MCF 10A (cell line): ENCODE measurements around the gene SVIL. TPM values are rescaled to one million over a fixed set of nuclear protein-coding genes. Genes with fewer than 3 reads are reported as not detected.
"Not testable (repeated sequence)": the region's sequence is repeated elsewhere in the genome, so short reads cannot be mapped to it uniquely, and the experiment has no call there.

Experiments used
- BruUV-seq: library from RNA; stranded (reverse); fragments of 400-500 nt; replicated peaks from 2 replicates; lab custom pipeline; 2021; lab: Mats Ljungman, UMichigan
- CTCF ChIA-PET: fragments of 300-600 bp; sonication (Branson Sonifier 250); formaldehyde crosslinking; extraction: SDS; loops from one replicate; lab custom pipeline; 2021; ENCODE audit warnings: antibody characterized with exemption, inconsistent platforms; lab: Yijun Ruan, JAX
- POLR2A ChIA-PET: fragments of 300-600, 350-650 bp; sonication (Branson Sonifier 250); formaldehyde crosslinking; extraction: SDS; loops from one replicate; lab custom pipeline; 2020; ENCODE audit warnings: antibody characterized with exemption, inconsistent platforms; lab: Yijun Ruan, JAX
- DNase-seq: peaks from one replicate; pipeline ENCODE4 v3.0.0-alpha.2; 2018; ENCODE audit not compliant: unreplicated experiment
- H3K27ac Mint-ChIP-seq: one replicate; pipeline ENCODE4 v1.8.0; 2022; ENCODE audit warnings: mild to moderate bottlenecking, low read depth, mixed read lengths; ENCODE audit not compliant: unreplicated experiment
- H3K27me3 Mint-ChIP-seq: one replicate; pipeline ENCODE4 v1.8.0; 2022; ENCODE audit warnings: mixed read lengths; ENCODE audit not compliant: insufficient read depth, unreplicated experiment
- H3K36me3 Mint-ChIP-seq: one replicate; pipeline ENCODE4 v1.8.0; 2022; ENCODE audit warnings: mild to moderate bottlenecking, moderate library complexity, mixed read lengths; ENCODE audit not compliant: insufficient read depth, unreplicated experiment
- H3K4me1 Mint-ChIP-seq: one replicate; pipeline ENCODE4 v1.8.0; 2022; ENCODE audit warnings: mixed read lengths; ENCODE audit not compliant: insufficient read depth, unreplicated experiment
- H3K4me3 Mint-ChIP-seq: one replicate; pipeline ENCODE4 v1.8.0; 2022; ENCODE audit warnings: mild to moderate bottlenecking, moderate library complexity, mixed read lengths; ENCODE audit not compliant: unreplicated experiment
- H3K9me3 Mint-ChIP-seq: one replicate; pipeline ENCODE4 v1.8.0; 2022; ENCODE audit warnings: mixed read lengths; ENCODE audit not compliant: unreplicated experiment
- CTCF ChIP-seq: fragments of 200-600 bp; IDR thresholded peaks from one replicate; pipeline ENCODE4 v1.8.0; 2022; ENCODE audit warnings: antibody characterized with exemption, mild to moderate bottlenecking; ENCODE audit not compliant: unreplicated experiment
- intact Hi-C: fragments of 100-400 bp; cut with micrococcal nuclease; formaldehyde crosslinking; loops from 2 replicates; pipeline ENCODE4 v1.14.1; 2022
- total RNA-seq: library from RNA; stranded (reverse); gene quantifications from 2 replicates; pipeline ENCODE4 v1.2.3, GENCODE V29; 2022

The SVIL gene
- total RNA-seq, 1 experiment from 2014 or later = 43.3 TPM

- BruUV-seq, H3K4me3 Mint-ChIP-seq: not testable (repeated sequence)
- CTCF ChIA-PET = interaction anchor here (0.7 kb wide), 1 partner anchor 162 kb away, joined by 3 read pairs; no protein-coding TSS in a partner anchor
Measured at GRCh38 chr10:29587102-29587749, 47.5 kb downstream of the SVIL start.

GRCh38 chr10:29586509-29586908, 48.3 kb downstream of the SVIL start:
- Mint-ChIP-seq H3K4me1 (peaks cover 26% of the 10 kb centered on the region), H3K27ac (no peak overlapping the region), H3K4me3 (no peak overlapping the region), H3K36me3 (peaks cover 20% of the 10 kb centered on the region), H3K27me3 (no peaks in the 10 kb centered on the region), H3K9me3 (no peaks in the 10 kb centered on the region)
- intact Hi-C loops = no loop called here
- no peak for DNase-seq
- BruUV-seq = no TSS peak
- CTCF ChIA-PET = no interaction called here
- no peak for TF ChIP-seq CTCF
- POLR2A ChIA-PET = no interaction called here

More at GRCh38 chr10:29587102-29587749, 47.5 kb downstream of the SVIL start:
- DNase-seq, intact Hi-C loops, H3K9me3 Mint-ChIP-seq, H3K27me3 Mint-ChIP-seq, H3K27ac Mint-ChIP-seq: not testable (repeated sequence)
- H3K4me1 Mint-ChIP-seq = peaks cover 25% of the 10 kb centered on the region
- peaks cover 19% of the 10 kb centered on the region for H3K36me3 Mint-ChIP-seq
- POLR2A ChIA-PET = interaction anchor here (0.6 kb wide), 1 partner anchor 59 kb away, joined by 3 read pairs; no protein-coding TSS in a partner anchor

GRCh38 chr10:29585488-29585976, 49.2 kb downstream of the SVIL start:
- no peak overlapping the region for H3K27ac Mint-ChIP-seq
- no peaks in the 10 kb centered on the region for H3K9me3 Mint-ChIP-seq
- intact Hi-C loops = no loop called here
- H3K4me1 Mint-ChIP-seq = peaks cover 19% of the 10 kb centered on the region
- no peaks in the 10 kb centered on the region for H3K27me3 Mint-ChIP-seq
- TF ChIP-seq CTCF = no peak
- peaks cover 27% of the 10 kb centered on the region for H3K36me3 Mint-ChIP-seq
- CTCF ChIA-PET = no interaction called here
- no peak for DNase-seq
- POLR2A ChIA-PET = no interaction called here
- H3K4me3 Mint-ChIP-seq = no peak overlapping the region
- BruUV-seq = no TSS peak

GRCh38 chr10:29584436-29584835, 50.3 kb downstream of the SVIL start:
- Mint-ChIP-seq H3K36me3 (peaks cover 27% of the 10 kb centered on the region), H3K27ac (no peak overlapping the region), H3K4me3 (no peak overlapping the region), H3K4me1 (peaks cover 14% of the 10 kb centered on the region), H3K9me3 (no peaks in the 10 kb centered on the region), H3K27me3 (no peaks in the 10 kb centered on the region)
- BruUV-seq = no TSS peak
- ChIA-PET CTCF (no interaction called here), POLR2A (no interaction called here)
- no peak for DNase-seq
- intact Hi-C loops = no loop called here
- no peak for TF ChIP-seq CTCF
